ENCODE measurements around the gene PKD2L2. TPM values are rescaled to one million over a fixed set of nuclear protein-coding genes. Genes with fewer than 3 reads are reported as not detected.
"Not testable (repeated sequence)": the region's sequence is repeated elsewhere in the genome, so short reads cannot be mapped to it uniquely, and the experiment has no call there.

Gene PKD2L2
- total and polyA plus RNA-seq, 2 donors from 2014 or later = not detected

- H3K27me3 ChIP-seq (ENCODE audit: control insufficient read depth, insufficient read depth, low read length) = no peaks in the 10 kb centered on the region
- no peaks in the 10 kb centered on the region for H3K4me1 ChIP-seq (ENCODE audit: control insufficient read depth in 2 of 3, insufficient read depth in 2 of 3, low read depth in 1 of 3, low read length in 3 of 3)
- H3K9ac ChIP-seq (ENCODE audit: low read length in 3 of 3) = no peak overlapping the region
- H3K4me3 ChIP-seq (ENCODE audit: low read length in 3 of 3) = no peak overlapping the region
- no peaks in the 10 kb centered on the region for H3K9me3 ChIP-seq (ENCODE audit: control insufficient read depth in 2 of 3, insufficient read depth in 1 of 3, low read length in 3 of 3)
- DNase-seq (no peak), FAIRE-seq (no peak)
- no peak for TF ChIP-seq CTCF (IDR thresholded peaks at IDR 0.05; ENCODE audit: borderline replicate concordance, extremely low read depth, insufficient read depth)
- intact Hi-C loops (cut with DNase I) = no loop called here
- H3K27ac ChIP-seq (ENCODE audit: low read depth in 2 of 2, low read length in 2 of 2) = no peak overlapping the region
- peaks cover 13 to 40% (median 34%) of the 10 kb centered on the region in 3 donors for H3K36me3 ChIP-seq (ENCODE audit: control insufficient read depth in 2 of 3, insufficient read depth in 3 of 3, low read length in 3 of 3)
These were observed 48.9 kb downstream of the PKD2L2 start for GRCh38 chr5:137937994-137938750.

GRCh38 chr5:137938751-137939143, 49.5 kb downstream of the PKD2L2 start:
- H3K27me3 ChIP-seq (ENCODE audit: control insufficient read depth, insufficient read depth, low read length) = no peaks in the 10 kb centered on the region
- no peak for FAIRE-seq
- no peak overlapping the region for H3K9ac ChIP-seq (ENCODE audit: low read length in 3 of 3)
- DNase-seq = no peak
- no peak for TF ChIP-seq CTCF (IDR thresholded peaks at IDR 0.05; ENCODE audit: borderline replicate concordance, extremely low read depth, insufficient read depth)
- no peak overlapping the region for H3K27ac ChIP-seq (ENCODE audit: low read depth in 2 of 2, low read length in 2 of 2)
- H3K36me3 ChIP-seq (ENCODE audit: control insufficient read depth in 2 of 3, insufficient read depth in 3 of 3, low read length in 3 of 3) = peaks cover 13 to 40% (median 34%) of the 10 kb centered on the region in 3 donors
- no peaks in the 10 kb centered on the region for H3K9me3 ChIP-seq (ENCODE audit: control insufficient read depth in 2 of 3, insufficient read depth in 1 of 3, low read length in 3 of 3)
- H3K4me3 ChIP-seq (ENCODE audit: low read length in 3 of 3) = no peak overlapping the region
- H3K4me1 ChIP-seq (ENCODE audit: control insufficient read depth in 2 of 3, insufficient read depth in 2 of 3, low read depth in 1 of 3, low read length in 3 of 3) = no peaks in the 10 kb centered on the region
- intact Hi-C loops (cut with DNase I) = no loop called here

GRCh38 chr5:137939331-137939730, 50.1 kb downstream of the PKD2L2 start:
- no peaks in the 10 kb centered on the region for H3K9me3 ChIP-seq (ENCODE audit: control insufficient read depth in 2 of 3, insufficient read depth in 1 of 3, low read length in 3 of 3)
- no peaks in the 10 kb centered on the region for H3K4me1 ChIP-seq (ENCODE audit: control insufficient read depth in 2 of 3, insufficient read depth in 2 of 3, low read depth in 1 of 3, low read length in 3 of 3)
- H3K36me3 ChIP-seq (ENCODE audit: control insufficient read depth in 2 of 3, insufficient read depth in 3 of 3, low read length in 3 of 3) = peaks cover 15 to 40% (median 39%) of the 10 kb centered on the region in 3 donors
- no peak overlapping the region for H3K27ac ChIP-seq (ENCODE audit: low read depth in 2 of 2, low read length in 2 of 2)
- intact Hi-C loops (cut with DNase I) = no loop called here
- no peak overlapping the region for H3K4me3 ChIP-seq (ENCODE audit: low read length in 3 of 3)
- H3K9ac ChIP-seq (ENCODE audit: low read length in 3 of 3) = no peak overlapping the region
- no peak for TF ChIP-seq CTCF (IDR thresholded peaks at IDR 0.05; ENCODE audit: borderline replicate concordance, extremely low read depth, insufficient read depth)
- FAIRE-seq (no peak), DNase-seq (no peak)
- no peaks in the 10 kb centered on the region for H3K27me3 ChIP-seq (ENCODE audit: control insufficient read depth, insufficient read depth, low read length)

DNA sequence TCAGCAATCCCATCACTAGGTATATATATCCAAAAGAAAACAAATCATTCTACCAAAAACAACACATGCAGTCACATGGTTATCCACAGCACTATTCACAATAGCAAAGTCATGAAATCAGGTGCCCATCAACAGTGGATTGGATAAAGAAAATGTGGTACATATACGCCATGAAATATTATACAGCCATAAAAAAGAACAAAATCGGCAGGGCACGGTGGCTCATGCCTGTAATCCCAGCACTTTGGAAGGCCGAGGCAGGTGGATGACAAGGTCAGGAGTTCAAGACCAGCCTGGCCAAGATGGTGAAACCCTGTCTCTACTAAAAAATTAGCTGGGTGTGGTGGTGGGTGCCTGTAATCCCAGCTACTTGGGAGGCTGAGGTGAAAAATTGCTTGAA, 55.0 kb downstream of the PKD2L2 start:
- FAIRE-seq; H3K9me3 ChIP-seq (ENCODE audit: control insufficient read depth in 2 of 3, insufficient read depth in 1 of 3, low read length in 3 of 3); H3K27me3 ChIP-seq (ENCODE audit: control insufficient read depth, insufficient read depth, low read length); H3K4me1 ChIP-seq (ENCODE audit: control insufficient read depth in 2 of 3, insufficient read depth in 2 of 3, low read depth in 1 of 3, low read length in 3 of 3); intact Hi-C loops (cut with DNase I); H3K9ac ChIP-seq (ENCODE audit: low read length in 3 of 3); H3K27ac ChIP-seq (ENCODE audit: low read depth in 2 of 2, low read length in 2 of 2); DNase-seq; H3K4me3 ChIP-seq (ENCODE audit: low read length in 3 of 3): not testable (repeated sequence)
- peaks cover 15 to 54% (median 46%) of the 10 kb centered on the region in 3 donors for H3K36me3 ChIP-seq (ENCODE audit: control insufficient read depth in 2 of 3, insufficient read depth in 3 of 3, low read length in 3 of 3)

Data from kidney (tissue), 14 donors.